HG03095 (cell line): ENCODE results near the gene KRT7.
A peak's percentile ranks its signal among the peaks of the same experiment; 100 is the strongest.
"Not testable (repeated sequence)": the region's sequence is repeated elsewhere in the genome, so short reads cannot be mapped to it uniquely, and the experiment has no call there.

ENCODE experiments used
- ATAC-seq: cut with Tn5 transposase; IDR thresholded peaks from one replicate; pipeline ENCODE4 v1.9.1; 2021; ENCODE audit warnings: moderate library complexity; ENCODE audit not compliant: unreplicated experiment

Gene KRT7

DNA sequence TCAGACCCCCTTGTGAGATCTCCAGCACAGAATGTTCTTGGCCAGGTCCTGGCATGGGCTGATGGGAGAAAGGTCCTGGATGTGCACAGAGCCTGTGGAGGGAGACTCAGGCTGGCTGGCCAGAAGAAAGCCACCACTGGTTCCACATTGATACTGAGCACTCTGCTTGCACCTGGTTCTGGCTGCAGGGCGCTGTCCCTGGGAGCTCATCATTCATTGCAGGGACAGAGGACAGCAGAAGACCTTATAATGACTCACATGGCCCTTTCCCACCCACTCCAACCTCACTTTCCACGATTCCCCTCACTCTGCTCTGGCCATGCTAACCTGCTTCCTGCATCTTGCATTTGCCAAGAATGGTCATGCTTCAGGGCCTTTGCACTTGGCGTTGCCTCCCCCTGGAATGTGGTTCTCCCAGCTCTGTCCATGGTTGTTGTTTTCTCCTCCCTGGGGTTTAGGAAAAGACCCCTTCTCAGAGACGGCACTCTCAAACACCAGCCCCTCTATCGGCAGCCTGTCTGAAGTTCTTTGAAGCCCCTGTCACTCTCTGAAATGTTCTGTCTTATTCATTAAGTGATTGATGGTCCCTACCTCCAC, 10.3 kb downstream of the KRT7 start:
- no peak for ATAC-seq

DNA sequence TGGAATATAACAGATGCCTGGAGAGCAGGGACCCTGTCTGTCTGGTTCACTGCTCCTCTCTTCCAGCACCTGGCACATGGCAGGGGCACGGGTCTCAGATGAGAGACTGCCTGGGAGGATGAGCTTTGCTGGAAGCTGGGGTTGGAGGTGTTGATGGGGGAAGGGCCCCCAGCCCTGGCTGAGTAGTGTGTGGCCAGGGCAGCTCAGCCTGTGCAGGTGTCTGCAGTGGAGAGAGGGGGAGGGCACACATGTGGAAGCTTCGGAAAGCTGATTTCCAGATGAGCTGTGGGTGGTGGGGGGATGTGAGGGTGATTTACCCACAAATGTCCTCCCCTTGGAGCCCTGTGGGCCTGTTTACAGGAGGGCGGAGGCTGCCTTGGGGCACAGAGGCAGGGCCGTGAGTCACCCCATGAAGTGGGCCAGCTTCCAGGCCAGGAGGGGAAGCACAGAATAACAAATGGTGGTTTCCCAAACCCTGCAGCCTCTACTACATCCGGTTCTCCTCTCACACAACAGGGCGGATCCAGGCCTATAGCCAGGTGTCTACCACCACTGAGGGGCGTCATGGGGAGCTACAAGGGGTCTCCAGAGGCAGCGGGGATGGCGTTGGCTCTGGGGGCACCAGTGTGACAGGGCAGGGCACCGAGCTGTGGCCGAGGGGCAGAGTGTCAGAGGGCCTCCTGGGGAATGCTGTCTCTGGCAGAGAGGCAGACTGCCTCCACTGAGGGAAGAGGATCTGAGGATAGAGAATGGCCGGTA, 11.0 kb downstream of the KRT7 start:
- peak; percentile 94 for ATAC-seq

DNA sequence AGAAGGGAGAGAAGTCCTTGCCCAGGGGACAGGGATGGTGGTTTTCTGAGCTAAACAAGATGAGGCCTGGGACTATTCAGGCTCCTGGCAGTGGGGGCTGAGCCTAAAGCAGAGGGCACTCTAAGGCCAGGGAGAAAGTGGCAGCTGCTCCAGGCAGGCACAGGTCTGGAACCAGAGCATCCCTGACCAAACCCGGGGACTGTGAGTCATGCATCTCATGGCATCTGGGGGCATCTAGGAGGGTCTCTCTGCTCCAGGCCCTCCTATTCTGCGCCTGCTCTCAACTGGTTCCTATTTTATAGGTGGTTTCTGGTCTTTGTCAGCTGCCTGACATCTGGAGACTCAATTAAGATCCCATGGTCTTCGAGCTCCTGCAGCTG, 11.6 kb downstream of the KRT7 start:
- no peak for ATAC-seq

DNA sequence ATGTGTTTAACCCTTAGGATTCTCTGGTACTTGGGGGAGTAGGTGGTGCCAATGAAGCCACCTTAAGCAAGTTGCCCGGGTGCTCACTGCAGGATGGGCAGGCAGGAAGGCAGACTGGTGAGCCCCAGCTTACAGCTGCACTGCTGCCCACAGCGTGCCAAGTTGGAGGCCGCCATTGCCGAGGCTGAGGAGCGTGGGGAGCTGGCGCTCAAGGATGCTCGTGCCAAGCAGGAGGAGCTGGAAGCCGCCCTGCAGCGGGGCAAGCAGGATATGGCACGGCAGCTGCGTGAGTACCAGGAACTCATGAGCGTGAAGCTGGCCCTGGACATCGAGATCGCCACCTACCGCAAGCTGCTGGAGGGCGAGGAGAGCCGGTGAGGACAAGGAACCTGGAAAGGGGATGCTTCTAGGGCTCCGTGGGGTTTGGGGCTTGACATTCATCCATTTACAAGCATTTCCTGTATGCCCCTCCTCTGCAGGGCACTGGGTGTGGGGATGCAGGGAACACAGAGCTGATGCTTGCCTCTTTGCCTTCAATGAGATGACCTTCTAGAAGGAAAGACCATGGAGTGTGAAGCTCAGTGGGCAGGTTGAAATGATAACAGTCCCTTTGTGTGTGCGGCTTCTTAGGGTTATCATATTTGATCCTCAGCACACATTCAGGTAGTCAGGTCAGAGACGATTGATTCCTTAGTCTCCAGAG, 12.4 kb downstream of the KRT7 start:
- no peak for ATAC-seq

DNA sequence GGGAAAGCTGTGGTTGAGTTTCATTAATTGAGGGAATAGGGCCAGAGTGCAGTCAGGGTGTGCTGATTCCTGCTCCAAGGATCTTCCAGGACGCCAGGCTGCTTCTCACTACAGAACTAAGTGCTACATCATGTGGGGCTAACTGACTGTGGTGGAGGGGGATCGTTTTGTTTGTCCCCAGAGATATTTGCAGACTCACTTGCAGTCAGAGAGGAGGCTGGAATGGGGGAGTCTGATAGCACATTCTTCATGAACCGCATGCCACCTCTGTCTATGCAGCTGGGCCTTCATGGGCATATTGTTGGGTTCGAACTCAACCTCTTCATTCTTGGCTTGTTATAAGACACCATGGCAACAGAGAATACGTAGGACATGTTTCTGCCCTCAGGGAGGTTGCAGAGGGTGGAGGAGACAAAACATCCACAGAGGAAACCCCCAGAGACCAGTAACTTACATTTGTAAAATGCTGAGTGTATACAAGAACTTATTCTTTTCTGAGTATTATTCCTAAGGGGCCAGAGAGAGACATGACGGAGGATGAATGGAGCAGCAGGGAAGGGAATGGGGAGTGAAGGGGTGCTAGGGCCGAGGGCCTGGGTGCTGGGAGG, 13.0 kb downstream of the KRT7 start:
- no peak for ATAC-seq

DNA sequence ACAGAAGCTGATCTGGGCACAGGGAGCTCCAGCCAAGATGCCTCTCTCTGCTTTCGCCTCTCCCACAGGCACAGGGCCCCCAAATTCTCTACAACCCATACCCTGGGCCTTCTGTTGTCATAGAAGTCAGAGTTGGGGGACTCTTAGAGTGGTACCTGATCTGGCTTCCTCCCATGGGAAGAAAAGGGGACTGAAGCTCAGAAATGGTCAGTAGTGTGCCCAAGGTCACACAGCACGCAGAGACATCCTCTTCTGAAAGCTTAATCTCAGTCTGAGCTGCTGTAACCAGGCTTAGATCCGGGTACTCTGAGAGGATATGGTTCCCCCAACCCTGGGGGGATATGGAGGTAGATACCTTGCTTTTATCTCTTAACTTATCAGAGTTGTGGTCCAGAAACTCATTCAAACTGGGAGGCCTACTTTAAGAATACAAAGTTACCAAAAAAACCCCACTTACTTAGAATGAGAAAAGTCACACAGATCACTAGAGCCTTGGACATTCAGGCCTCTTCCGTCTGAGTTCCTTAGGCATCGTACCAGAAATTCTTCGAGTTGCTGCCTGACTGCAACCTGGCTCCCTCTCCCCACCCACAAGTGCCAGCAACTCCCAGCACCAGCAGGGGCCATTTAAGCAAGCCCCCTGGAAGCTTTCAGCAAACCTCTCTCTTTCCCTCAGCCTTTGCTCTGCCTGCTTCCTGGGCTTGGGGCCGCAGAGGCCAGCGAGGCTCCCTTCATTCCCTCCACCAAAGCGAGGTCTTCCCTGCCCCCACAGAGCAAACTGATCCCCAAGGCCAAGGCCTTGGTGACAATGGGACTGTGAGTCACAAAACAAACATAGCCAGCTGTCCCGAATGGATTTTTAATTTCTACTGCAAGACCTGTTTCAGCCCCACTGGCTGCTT, 13.9 kb downstream of the KRT7 start:
- ATAC-seq: no peak

DNA sequence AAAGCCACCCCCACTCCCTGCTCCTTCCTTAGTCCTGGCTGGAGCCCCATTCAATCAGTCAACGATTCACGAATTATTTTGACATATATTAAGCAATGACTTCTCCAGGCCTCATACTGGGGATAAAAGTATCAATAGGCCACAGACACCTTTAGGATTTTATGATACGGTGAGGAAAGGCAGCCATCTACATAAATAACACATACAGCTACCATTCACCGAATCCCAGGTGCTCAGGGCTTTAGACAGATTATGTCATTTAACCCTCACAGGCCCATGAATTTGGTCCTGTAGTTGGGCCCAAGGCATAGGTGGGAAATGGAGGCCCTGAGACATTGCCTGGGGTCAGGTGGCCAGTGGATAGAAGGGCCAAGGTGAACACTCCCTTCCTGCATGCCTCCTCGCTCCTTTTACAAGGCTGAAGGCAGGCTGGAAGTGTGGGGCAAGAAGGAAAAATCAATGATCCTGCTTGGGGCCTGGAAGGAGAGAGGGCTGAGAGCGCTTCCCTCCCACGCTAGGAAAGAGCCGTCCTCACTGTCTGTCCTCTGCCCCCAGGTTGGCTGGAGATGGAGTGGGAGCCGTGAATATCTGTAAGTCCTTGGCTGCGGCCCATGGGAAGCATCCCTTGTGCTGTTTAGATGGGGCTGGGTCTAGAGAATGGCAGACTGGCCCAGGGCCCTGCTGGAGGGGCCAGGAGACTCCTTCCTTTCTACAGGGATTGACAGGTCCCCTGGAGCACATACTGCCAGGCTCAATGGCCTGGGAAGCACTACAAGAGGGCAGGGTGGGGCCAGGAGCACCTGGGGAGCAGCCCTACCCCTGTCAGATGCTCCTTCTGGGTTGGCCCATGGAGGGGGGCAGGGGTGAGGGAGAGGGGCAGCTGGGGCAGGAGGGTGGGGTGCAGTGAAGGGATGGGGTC, 14.8 kb downstream of the KRT7 start:
- ATAC-seq: no peak

DNA sequence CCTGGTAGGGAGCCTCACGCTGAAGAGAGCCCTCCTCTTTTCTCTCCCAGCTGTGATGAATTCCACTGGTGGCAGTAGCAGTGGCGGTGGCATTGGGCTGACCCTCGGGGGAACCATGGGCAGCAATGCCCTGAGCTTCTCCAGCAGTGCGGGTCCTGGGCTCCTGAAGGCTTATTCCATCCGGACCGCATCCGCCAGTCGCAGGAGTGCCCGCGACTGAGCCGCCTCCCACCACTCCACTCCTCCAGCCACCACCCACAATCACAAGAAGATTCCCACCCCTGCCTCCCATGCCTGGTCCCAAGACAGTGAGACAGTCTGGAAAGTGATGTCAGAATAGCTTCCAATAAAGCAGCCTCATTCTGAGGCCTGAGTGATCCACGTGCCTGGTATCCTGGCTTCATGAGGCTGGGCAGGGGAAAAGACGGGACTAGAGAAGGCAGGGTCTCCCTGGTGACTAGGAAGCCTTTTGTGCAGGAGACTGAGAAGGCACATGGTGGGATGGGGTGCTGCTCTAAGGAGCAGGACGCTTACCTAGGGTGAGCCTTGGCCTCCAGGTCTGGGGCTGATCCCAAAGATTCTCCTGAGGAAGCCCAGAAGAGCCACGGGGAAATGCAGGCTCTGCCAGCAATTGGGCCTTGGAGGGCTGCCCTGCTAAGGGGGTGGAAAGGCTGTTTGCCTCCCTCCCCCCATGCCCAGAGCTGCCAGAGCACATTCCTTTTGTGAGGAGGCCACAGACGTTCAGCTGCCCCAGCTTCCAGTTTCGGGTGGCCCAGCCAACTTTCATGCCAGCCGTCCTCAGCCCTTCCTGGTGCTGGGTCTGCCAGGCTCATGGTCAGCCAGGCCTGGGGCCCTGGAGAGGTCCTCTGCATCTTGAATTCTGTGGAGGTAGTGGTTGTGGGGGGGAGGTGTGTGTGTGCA, 15.8 kb downstream of the KRT7 start:
- ATAC-seq: no peak

DNA sequence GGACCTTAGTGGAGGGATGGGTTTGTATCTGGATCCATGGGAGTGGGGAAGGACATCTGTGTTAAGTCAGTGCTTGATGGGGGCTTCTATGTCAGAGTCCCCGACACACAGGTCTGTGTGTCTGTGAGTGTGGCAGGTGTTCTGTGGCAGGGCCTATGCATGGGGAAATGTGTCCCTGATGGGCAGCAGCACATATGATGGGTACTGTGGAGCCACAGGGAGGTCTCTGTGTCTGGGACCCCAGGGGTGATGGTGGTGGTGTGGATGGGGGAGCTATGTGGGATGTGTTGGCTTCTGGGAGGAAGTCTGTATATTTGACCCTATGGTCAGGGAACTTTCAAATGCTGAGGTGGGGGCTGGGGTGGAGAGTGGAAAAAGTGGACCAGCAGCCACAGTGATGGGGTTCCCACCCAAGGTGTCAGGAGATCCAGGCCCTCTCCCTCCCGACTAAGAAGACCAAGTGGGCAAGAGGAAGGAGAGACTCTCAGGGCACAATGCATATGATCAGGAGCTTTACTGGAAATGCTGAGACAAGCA, 16.5 kb downstream of the KRT7 start:
- ATAC-seq: no peak

DNA sequence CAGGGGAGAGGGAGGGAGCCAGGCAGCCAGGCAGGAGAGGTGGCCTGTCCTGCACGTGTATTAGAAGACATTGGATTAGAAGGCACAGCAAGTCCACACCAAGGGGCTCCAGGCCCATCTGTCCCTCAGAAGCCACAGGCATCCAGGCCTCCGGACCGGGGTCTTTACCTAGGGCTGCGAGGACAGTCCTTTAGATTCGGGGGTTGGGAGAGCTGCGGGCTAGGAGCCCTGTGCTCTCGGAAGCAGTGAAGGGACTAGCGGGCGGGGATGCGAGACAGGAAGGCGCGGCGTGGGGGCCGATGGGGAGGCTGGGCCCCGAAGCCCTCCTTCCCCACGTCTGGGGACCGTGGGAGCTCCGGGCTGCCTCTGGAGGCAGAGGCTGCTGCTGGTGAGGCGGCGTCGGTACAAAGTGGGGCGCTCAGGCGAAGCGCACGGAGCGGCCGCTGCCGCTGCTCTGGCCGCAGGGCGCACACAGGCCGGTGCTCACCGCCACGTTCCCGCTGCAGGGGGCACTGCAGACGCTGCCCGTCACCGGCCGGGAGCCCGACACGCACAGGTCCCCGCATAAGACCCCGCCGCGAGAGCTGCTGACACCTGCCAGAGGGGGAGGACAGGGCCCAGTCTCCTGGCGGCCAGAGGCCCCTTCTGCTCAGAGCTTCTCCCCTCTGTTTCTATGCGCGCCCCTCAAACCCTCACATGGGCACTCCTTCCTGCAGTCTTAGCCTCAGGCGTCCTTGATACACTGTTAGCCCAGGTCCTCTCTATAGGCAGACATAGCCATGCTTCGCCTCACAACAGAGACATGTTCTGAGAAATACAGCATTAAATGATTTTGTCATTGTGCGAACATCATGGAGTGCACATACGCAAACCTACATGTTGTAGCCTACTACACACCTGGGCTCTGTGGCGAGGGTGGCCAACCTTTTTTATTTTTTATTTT, 17.3 kb downstream of the KRT7 start:
- no peak for ATAC-seq

DNA sequence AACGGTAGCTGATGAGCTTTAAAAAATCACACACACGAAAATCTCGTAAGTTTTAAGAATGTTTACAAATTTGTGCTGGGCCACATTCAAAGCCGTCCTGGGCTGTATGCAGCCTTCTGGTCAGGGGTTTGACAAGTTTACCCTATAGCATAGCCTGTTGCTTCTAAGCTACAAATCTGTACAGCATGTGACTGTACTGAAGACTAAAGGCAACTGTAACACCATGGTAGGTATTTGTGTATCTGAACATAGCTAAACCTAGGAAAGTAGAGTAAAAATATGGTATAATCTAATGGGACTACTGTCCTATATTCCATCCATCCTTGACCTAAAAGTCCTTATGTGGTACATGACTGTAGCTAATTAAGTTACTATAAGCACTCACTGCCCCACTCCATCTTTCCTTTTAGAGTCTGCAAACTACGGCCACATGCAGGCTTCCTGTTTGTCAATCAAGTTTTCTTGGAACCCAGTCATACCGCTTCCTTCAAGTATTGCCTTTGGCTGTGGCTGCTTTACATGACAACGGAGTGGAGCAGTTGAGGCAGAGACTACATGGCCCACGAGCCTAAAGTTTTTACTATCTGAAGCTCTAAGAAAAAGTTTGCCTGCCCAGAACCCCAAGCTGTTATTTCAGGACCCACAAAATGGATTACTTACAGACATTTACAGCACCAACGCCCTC, 18.5 kb downstream of the KRT7 start:
- ATAC-seq: no peak

DNA sequence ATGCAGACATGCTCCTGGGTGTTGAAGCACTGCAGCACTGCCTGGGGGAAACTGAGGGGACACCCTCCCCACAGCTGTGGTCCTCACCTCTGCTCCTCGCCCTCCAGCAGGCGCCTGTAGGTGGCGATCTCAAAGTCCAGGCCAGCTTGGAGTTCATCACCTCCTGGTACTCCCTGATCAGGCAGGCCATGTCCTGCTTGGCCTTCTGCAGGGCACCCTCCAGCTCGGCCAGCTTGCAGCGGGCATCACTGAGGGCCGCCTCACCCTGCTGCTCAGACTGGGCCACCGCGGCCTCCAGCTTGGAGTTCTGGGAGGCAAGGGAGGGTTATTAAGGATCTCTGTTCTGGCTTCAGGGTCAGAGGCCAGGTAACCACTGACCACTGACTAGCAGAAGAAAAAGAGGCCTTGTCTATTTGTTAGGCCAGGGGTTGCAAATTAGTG, 19.2 kb downstream of the KRT7 start:
- not testable (repeated sequence) for ATAC-seq

DNA sequence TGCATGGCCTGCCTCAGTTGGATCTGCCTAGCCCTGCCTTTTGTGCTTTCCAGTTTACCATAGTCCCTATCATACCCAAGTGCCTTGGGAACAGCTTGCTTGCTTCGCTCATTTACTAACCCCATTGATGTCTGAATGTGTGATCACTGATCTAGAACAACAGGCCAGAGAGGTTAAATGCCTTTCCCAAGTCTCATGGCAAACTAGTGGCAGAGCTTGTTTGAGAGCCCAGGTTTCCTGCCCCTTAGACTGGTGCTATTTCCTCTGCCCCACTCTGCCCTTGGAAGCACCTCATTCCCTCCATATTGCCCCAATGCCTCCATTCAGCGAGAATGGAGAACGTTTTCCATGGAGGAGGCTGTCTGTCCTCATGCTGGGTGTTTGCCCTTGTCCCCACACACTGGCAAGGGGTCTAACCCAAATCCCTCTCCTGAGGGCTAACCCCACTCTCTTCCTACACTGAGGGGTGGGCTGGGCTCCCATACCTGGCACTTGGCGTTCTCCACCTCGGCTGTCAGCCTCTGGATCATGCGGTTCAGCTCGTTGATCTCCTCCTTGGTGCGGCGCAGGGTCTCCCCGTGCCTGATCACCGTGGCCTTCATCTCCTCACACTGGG, 19.8 kb downstream of the KRT7 start:
- no peak for ATAC-seq

DNA sequence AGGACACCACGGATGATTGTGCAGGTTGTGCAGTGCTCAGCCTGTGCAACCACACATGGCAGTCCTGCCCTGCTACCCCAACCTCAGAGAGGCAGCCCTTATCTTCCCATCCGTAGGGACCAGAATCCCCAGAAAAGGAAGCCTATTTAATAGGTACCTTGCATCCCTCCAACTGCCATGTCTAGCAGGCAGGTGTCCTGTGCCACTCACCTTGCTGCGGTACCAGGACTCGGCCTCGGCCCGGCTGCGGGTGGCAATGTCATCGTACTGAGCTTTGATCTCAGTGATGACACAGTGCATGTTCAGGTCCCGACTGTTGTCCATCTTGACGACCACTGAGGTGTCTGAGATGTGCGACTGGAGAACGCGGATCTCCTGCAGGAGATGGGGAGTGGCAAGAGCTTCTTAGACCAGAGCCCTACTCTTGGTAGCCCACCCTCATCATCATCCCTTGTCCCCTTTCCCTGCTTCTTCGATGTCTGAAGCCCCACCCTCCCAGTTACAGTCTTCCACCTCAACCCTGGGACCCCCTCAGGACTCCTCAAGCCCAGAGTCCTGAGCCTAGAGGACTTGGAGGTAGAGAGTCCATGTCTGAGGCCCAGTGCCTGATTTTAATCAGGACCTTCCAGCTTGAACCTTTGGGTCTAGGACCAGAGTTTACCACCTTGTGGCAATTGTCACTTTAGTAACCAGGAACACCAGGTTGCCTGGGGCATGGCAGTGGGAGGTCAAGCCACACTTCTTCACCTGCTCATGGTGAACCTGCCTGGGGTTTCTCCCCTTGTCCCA, 20.5 kb downstream of the KRT7 start:
- ATAC-seq: no peak

DNA sequence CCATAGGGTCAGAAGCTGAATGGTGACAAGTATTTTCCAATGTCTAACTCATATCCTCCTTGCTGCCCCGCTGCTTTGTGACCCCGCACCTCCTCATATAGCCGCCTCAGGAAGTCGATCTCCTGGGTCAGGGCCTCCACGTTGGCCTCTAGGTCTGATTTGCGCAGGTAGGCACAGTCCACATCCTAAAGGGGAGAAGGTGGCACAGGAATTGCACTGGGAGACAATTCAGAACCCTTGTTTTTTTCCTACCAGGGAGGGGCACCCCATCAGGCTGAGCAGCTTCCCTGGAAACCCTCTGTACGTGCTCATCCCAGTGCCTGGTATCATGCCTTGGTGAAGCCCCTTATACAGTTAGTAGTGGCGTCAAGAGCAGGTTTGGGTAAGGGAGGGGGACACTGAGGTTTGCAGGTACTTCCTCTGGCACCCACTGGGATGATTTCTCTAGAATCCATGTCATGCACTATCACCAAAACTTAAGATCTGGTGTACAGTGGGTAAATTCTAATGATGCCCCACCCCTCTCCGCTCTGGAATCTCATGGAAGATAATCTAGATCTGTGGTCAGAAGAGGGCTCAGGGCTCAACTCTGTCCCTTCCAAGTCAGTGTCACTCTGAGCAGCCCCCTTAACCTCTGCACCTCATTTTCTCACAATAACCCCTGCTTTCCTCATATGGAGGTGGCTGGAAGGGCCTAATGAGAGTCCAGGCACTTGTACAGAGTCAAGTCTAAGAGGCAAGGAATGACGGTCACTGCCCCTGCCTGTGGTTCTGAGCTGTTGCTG, 21.3 kb downstream of the KRT7 start:
- no peak for ATAC-seq
